ENCODE results near the gene CASZ1. TPM values are rescaled to one million over a fixed set of nuclear protein-coding genes. Genes with fewer than 3 reads are reported as not detected.

The CASZ1 gene
- polyA plus RNA-seq, 3 donors = 0.30 to 3.7 (median 0.50) TPM

DNA sequence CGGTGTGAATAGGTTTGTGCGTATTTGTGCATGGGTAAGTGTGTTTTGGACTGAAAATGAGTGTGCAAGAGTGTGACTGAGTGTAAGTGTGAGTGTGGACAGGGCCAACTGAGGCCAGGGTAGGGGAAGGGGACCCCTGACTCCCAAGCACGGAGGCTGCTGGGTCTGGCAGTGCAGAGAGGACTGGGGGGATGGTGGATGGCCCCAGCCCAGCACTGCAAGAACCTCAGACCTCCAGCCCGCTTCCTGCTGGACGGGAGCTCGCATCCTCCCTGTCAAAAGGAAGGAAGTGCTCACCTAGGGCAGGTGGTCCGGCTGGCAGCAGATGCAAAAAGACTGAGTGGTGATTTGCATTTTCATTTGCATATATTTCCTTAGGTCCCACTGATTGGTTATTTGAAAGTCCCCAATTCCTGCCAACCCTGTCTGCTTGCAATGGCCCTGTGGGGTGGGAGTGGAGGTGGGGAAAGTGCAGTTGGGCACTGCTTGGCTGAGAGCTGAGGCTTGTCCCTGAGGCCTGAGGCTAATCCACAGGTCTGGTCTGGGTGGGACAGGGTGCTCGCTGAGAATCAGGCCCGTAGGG is 42.8 kb upstream of the CASZ1 start:
- H3K27me3 Mint-ChIP-seq (ENCODE audit: low read depth in 3 of 3) = peaks cover 26 to 41% (median 32%) of the 10 kb centered on the region in 3 donors
- no peaks in the 10 kb centered on the region for H3K4me1 Mint-ChIP-seq
- no peak overlapping the region for H3K27ac Mint-ChIP-seq
- no peak overlapping the region for H3K4me3 ChIP-seq (replicated peaks in 1 of 3; ENCODE audit: low read depth in 2 of 3, low read length in 3 of 3)
- H3K27ac ChIP-seq (ENCODE audit: low read depth in 1 of 2, low read length in 2 of 2) = no peak overlapping the region
- no peaks in the 10 kb centered on the region for H3K79me2 ChIP-seq (ENCODE audit: insufficient read depth, low read length)
- DNase-seq = no peak
- no peaks in the 10 kb centered on the region for H3K4me1 ChIP-seq (ENCODE audit: control insufficient read depth in 1 of 2, insufficient read depth in 2 of 2, low read length in 2 of 2)
- TF ChIP-seq, protein P1, sequence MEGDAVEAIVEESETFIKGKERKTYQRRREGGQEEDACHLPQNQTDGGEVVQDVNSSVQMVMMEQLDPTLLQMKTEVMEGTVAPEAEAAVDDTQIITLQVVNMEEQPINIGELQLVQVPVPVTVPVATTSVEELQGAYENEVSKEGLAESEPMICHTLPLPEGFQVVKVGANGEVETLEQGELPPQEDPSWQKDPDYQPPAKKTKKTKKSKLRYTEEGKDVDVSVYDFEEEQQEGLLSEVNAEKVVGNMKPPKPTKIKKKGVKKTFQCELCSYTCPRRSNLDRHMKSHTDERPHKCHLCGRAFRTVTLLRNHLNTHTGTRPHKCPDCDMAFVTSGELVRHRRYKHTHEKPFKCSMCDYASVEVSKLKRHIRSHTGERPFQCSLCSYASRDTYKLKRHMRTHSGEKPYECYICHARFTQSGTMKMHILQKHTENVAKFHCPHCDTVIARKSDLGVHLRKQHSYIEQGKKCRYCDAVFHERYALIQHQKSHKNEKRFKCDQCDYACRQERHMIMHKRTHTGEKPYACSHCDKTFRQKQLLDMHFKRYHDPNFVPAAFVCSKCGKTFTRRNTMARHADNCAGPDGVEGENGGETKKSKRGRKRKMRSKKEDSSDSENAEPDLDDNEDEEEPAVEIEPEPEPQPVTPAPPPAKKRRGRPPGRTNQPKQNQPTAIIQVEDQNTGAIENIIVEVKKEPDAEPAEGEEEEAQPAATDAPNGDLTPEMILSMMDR (IDR thresholded peaks at IDR 0.05) = no peak
- H2AFZ ChIP-seq (ENCODE audit: insufficient read depth, low read depth, low read length, poor library complexity, severe bottlenecking) = no peak overlapping the region
- H4K20me1 ChIP-seq (ENCODE audit: insufficient read depth, low read length) = no peaks in the 10 kb centered on the region
- H3K36me3 ChIP-seq (replicated peaks in 1 of 2; ENCODE audit: control insufficient read depth in 1 of 2, insufficient read depth in 2 of 2, low read length in 2 of 2) = no peaks in the 10 kb centered on the region
- no peak overlapping the region for H3K4me3 Mint-ChIP-seq
- H3K4me2 ChIP-seq (replicated peaks; ENCODE audit: extremely low read depth, low read length, poor library complexity, severe bottlenecking) = no peak overlapping the region
- H3K27me3 ChIP-seq (ENCODE audit: control insufficient read depth in 2 of 2, insufficient read depth in 2 of 2, low read length in 2 of 2) = peaks cover 7 to 29% of the 10 kb centered on the region in 2 donors
- no peaks in the 10 kb centered on the region for H3K36me3 Mint-ChIP-seq
- intact Hi-C loops (cut with micrococcal nuclease) = no loop called here
- H3K9me3 ChIP-seq (replicated peaks in 1 of 2; ENCODE audit: control insufficient read depth in 1 of 2, insufficient read depth in 1 of 2, low read length in 2 of 2) = peaks cover 5% of the 10 kb centered on the region in 2 donors
- H3K9ac ChIP-seq (ENCODE audit: insufficient read depth, low read length, poor library complexity, severe bottlenecking) = no peak overlapping the region
- 86% methylated on average over 2 of the region's 9 CpGs for WGBS (ENCODE audit: insufficient coverage)
- peaks cover 7 to 11% (median 9%) of the 10 kb centered on the region in 7 donors for H3K9me3 Mint-ChIP-seq

DNA sequence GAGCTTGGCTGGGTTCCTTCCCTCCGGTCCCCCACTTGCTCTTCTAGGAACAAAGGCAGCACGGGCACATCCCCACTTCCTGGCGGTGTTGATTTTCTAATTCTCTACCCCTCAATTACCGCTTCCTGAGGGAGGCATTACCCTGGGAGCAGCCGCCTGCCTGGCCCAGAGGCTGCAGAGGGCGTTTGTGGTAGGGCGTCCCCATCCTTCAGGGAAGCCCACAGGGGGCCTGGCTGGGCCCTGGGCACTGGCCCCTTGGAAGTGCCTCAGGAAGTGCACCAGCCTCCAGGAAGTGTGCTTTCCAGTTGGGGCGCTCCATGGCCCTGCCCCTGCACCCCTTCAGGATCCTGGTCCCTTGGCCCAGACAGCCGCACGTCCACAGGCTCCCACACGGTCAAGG is 42.1 kb upstream of the CASZ1 start:
- WGBS (ENCODE audit: insufficient coverage) = 76% methylated on average over 10 of the region's 11 CpGs
- H3K27ac ChIP-seq (ENCODE audit: low read depth in 1 of 2, low read length in 2 of 2) = no peak overlapping the region
- H3K9ac ChIP-seq (ENCODE audit: insufficient read depth, low read length, poor library complexity, severe bottlenecking) = no peak overlapping the region
- H3K27me3 ChIP-seq (ENCODE audit: control insufficient read depth in 2 of 2, insufficient read depth in 2 of 2, low read length in 2 of 2) = peaks cover 7 to 30% of the 10 kb centered on the region in 2 donors
- H3K4me1 Mint-ChIP-seq = no peaks in the 10 kb centered on the region
- H3K4me3 ChIP-seq (replicated peaks in 1 of 3; ENCODE audit: low read depth in 2 of 3, low read length in 3 of 3) = no peak overlapping the region
- intact Hi-C loops (cut with micrococcal nuclease) = no loop called here
- H3K79me2 ChIP-seq (ENCODE audit: insufficient read depth, low read length) = no peaks in the 10 kb centered on the region
- TF ChIP-seq, protein P1 (IDR thresholded peaks at IDR 0.05) = no peak
- H3K27ac Mint-ChIP-seq = no peak overlapping the region
- DNase-seq = no peak
- H3K9me3 Mint-ChIP-seq = peaks cover 1 to 6% (median 4%) of the 10 kb centered on the region in 7 donors
- no peaks in the 10 kb centered on the region for H4K20me1 ChIP-seq (ENCODE audit: insufficient read depth, low read length)
- no peak overlapping the region for H3K4me3 Mint-ChIP-seq
- no peak overlapping the region for H2AFZ ChIP-seq (ENCODE audit: insufficient read depth, low read depth, low read length, poor library complexity, severe bottlenecking)
- H3K36me3 ChIP-seq (replicated peaks in 1 of 2; ENCODE audit: control insufficient read depth in 1 of 2, insufficient read depth in 2 of 2, low read length in 2 of 2) = no peaks in the 10 kb centered on the region
- H3K36me3 Mint-ChIP-seq = no peaks in the 10 kb centered on the region
- peaks cover 30 to 39% (median 33%) of the 10 kb centered on the region in 3 donors for H3K27me3 Mint-ChIP-seq (ENCODE audit: low read depth in 3 of 3)
- no peak overlapping the region for H3K4me2 ChIP-seq (replicated peaks; ENCODE audit: extremely low read depth, low read length, poor library complexity, severe bottlenecking)
- H3K9me3 ChIP-seq (replicated peaks in 1 of 2; ENCODE audit: control insufficient read depth in 1 of 2, insufficient read depth in 1 of 2, low read length in 2 of 2) = peaks cover 1 to 3% of the 10 kb centered on the region in 2 donors
- H3K4me1 ChIP-seq (ENCODE audit: control insufficient read depth in 1 of 2, insufficient read depth in 2 of 2, low read length in 2 of 2) = no peaks in the 10 kb centered on the region

Data from CD14-positive monocyte (primary cell).